ENCODE measurements around the gene GIGYF1. TPM values are rescaled to one million over a fixed set of nuclear protein-coding genes. Genes with fewer than 3 reads are reported as not detected.
A peak's percentile ranks its signal among the peaks of the same experiment; 100 is the strongest.

Gene GIGYF1
- total RNA-seq, 3 donors from 2014 or later, result 25.0 to 39.0 (median 34.8) TPM

DNA sequence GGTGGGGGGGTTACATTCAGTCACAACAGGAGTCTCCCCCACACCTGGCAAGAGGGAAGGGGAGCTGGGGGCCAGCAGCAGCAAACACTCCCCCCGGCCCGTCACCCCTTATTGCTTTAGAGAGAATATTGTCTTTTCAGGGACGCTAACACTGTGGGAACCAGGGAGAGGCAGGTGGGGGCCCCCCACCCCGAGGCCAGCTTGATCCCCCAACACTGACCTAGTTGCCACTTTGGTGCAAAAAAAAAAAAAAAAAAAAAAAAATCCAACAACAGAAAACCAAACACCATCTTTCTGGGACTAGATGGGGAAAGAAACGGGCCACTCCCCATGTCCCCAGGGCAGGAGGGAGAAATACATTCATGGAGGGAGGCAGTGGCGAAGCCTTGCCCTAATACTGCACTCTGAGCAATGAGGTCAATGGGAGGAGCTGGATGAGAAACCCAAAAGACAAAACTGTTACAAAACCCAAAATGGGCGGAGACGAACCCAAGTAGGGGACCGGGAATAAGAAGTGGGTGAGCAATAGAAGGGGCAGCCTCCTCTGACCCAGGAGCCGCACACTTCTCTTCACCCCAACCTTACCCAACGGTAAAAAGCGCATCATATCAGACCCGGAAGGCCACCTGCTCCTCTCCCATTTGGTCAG is 14.0 kb downstream of the GIGYF1 start:
- H3K27ac ChIP-seq, result peak overlapping the region; percentile 20 to 89
- no peaks in the 10 kb centered on the region for H3K9me3 ChIP-seq
- peaks cover 26% of the 10 kb centered on the region for H3K36me3 ChIP-seq
- H3K4me1 ChIP-seq, result no peaks in the 10 kb centered on the region
- TF ChIP-seq POLR2A (IDR thresholded peaks at IDR 0.05) (no peak), POLR2AphosphoS5 (IDR thresholded peaks at IDR 0.05) (peak in 2 of 3 donors; percentile 11 to 21)
- TF ChIP-seq, protein P1, sequence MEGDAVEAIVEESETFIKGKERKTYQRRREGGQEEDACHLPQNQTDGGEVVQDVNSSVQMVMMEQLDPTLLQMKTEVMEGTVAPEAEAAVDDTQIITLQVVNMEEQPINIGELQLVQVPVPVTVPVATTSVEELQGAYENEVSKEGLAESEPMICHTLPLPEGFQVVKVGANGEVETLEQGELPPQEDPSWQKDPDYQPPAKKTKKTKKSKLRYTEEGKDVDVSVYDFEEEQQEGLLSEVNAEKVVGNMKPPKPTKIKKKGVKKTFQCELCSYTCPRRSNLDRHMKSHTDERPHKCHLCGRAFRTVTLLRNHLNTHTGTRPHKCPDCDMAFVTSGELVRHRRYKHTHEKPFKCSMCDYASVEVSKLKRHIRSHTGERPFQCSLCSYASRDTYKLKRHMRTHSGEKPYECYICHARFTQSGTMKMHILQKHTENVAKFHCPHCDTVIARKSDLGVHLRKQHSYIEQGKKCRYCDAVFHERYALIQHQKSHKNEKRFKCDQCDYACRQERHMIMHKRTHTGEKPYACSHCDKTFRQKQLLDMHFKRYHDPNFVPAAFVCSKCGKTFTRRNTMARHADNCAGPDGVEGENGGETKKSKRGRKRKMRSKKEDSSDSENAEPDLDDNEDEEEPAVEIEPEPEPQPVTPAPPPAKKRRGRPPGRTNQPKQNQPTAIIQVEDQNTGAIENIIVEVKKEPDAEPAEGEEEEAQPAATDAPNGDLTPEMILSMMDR (IDR thresholded peaks at IDR 0.05), result no peak
- no peaks in the 10 kb centered on the region for H3K27me3 ChIP-seq
- H3K4me3 ChIP-seq, result no peak overlapping the region
- no peak for DNase-seq (ENCODE audit: low spot score in 2 of 2)
- intact Hi-C loops (cut with DNase I; ENCODE audit: low total_unique reads), result loop anchor here (10.0 kb wide), 2 partner anchors 75 to 105 kb away; partner anchors contain the start of genes PCOLCE and SAP25

DNA sequence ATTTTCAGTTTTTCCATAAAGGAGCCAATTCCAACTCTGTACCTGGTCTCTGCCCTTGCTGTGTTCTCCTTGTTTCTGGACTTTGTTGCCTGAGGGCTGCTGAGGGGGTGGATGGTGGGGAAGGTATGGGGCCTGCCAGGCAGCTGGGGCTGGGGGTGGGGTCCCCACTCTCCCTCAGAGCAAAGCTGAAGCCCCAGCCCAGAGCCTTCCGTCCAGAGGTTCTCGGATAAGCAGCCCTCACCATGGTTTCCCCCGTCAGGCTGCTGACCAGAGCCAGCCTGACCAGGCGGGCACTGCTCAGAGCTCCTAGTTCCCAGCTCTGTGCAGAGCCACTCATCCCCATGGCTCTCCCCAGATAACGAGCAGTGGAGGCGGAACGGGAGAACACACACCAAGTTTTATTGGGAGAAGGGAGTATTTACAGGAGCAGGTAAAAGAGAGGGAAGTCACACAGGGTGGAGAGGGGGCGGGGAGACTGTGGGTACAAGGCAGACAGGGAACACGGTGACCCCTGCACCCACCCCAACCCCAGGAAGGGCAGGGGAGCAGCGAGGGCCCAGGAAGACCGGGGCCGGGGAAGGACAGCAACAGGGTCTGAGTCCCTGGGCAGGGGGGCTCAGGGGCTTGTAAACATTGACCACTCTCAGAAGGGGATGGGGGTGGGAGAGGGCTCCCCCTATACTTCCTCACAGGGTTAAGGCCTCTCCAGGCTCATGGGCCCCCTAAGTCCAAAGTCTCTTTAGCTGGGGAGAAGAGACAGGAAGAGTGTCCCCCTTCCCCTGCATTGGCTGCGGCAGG is 14.7 kb downstream of the GIGYF1 start:
- no peak for TF ChIP-seq POLR2A (IDR thresholded peaks at IDR 0.05)
- TF ChIP-seq, protein P1 (IDR thresholded peaks at IDR 0.05), result no peak
- no peak for TF ChIP-seq POLR2AphosphoS5 (IDR thresholded peaks at IDR 0.05)
- no peaks in the 10 kb centered on the region for H3K9me3 ChIP-seq
- H3K4me1 ChIP-seq, result no peaks in the 10 kb centered on the region
- intact Hi-C loops (cut with DNase I; ENCODE audit: low total_unique reads), result loop anchor here (10.0 kb wide), 1 partner anchor 75 kb away; the partner anchor contains the start of gene PCOLCE
- H3K27me3 ChIP-seq, result no peaks in the 10 kb centered on the region
- H3K4me3 ChIP-seq, result no peak overlapping the region
- peaks cover 24% of the 10 kb centered on the region for H3K36me3 ChIP-seq
- H3K27ac ChIP-seq, result peak overlapping the region; percentile 20 to 84
- DNase-seq (ENCODE audit: low spot score in 2 of 2), result no peak

DNA sequence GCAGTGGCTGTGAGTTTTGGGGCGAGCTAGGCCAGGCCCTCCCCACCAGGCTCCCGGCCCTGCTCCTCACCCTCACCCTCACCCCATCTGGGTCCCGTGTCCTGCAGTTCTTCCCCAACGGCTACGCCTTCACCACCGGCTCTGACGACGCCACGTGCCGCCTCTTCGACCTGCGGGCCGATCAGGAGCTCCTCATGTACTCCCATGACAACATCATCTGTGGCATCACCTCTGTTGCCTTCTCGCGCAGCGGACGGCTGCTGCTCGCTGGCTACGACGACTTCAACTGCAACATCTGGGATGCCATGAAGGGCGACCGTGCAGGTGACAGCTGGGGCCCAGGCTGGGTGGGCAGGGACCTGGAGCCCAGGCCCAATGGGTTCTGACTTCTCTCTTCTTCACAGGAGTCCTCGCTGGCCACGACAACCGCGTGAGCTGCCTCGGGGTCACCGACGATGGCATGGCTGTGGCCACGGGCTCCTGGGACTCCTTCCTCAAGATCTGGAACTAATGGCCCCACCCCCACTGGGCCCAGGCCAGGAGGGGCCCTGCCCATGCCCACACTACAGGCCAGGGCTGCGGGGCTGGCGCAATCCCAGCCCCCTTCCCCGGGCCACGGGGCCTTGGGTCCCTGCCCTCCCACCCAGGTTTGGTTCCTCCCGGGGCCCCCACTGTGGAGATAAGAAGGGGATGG is 15.6 kb downstream of the GIGYF1 start:
- Histone ChIP-seq H3K9me3 (no peaks in the 10 kb centered on the region), H3K4me1 (no peaks in the 10 kb centered on the region), H3K27ac (peak overlapping the region; percentile 20 to 84), H3K36me3 (peaks cover 15% of the 10 kb centered on the region), H3K4me3 (no peak overlapping the region), H3K27me3 (no peaks in the 10 kb centered on the region)
- intact Hi-C loops (cut with DNase I; ENCODE audit: low total_unique reads), result loop anchor here (10.0 kb wide), 1 partner anchor 74 kb away; the partner anchor contains the start of gene PCOLCE
- DNase-seq (ENCODE audit: low spot score in 2 of 2), result no peak
- TF ChIP-seq POLR2AphosphoS5 (IDR thresholded peaks at IDR 0.05) (no peak), POLR2A (IDR thresholded peaks at IDR 0.05) (no peak)
- TF ChIP-seq, protein P1 (IDR thresholded peaks at IDR 0.05), result no peak

DNA sequence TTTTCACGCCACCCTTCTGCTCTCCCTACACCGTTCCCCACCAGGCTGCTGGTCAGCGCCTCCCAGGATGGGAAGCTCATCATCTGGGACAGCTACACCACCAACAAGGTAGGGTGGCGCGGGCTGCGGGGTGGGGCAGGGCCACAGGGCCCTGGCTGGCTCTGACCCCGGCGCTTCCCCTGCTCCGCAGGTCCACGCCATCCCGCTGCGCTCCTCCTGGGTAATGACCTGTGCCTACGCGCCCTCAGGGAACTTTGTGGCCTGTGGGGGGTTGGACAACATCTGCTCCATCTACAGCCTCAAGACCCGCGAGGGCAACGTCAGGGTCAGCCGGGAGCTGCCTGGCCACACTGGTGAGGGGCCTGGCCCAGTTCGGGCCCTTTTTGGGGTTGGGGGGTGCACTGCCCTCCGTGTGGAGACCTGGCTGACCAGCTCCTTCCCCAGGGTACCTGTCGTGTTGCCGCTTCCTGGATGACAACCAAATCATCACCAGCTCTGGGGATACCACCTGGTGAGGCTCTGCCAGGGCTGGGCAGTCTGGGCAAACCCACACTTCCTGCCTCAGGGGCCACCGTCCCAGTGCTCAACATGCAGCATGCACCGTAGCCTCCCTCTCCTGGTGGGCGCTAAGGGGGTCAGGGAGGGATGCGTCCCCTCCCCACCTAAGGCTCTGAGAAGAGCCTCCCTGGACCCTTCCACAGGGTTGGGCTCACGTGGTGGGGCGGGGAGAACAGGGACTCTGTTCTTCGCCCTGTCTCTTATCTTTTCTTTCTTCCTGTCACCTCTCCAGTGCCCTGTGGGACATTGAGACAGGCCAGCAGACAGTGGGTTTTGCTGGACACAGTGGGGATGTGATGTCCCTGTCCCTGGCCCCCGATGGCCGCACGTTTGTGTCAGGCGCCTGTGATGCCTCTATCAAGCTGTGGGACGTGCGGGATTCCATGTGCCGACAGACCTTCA is 16.5 kb downstream of the GIGYF1 start:
- peak overlapping the region in 1 of 2 donors; percentile 25 for H3K27ac ChIP-seq
- DNase-seq (ENCODE audit: low spot score in 2 of 2), result no peak
- no peaks in the 10 kb centered on the region for H3K27me3 ChIP-seq
- TF ChIP-seq, protein P1 (IDR thresholded peaks at IDR 0.05), result no peak
- TF ChIP-seq POLR2AphosphoS5 (IDR thresholded peaks at IDR 0.05), result no peak
- no peak for TF ChIP-seq POLR2A (IDR thresholded peaks at IDR 0.05)
- intact Hi-C loops (cut with DNase I; ENCODE audit: low total_unique reads), result loop anchor here (10.0 kb wide), 1 partner anchor 73 kb away; the partner anchor contains the start of gene PCOLCE
- H3K36me3 ChIP-seq, result peaks cover 9% of the 10 kb centered on the region
- H3K9me3 ChIP-seq, result no peaks in the 10 kb centered on the region
- H3K4me3 ChIP-seq, result no peak overlapping the region
- no peaks in the 10 kb centered on the region for H3K4me1 ChIP-seq

Measured in breast epithelium (tissue), 4 donors.